HepG2 (cell line): ENCODE results near the gene CNNM1. TPM values are rescaled to one million over a fixed set of nuclear protein-coding genes. Genes with fewer than 3 reads are reported as not detected.

Source experiments
- BORCS8-MEF2B ChIP-seq: sonication (generic); formaldehyde crosslinking; IDR thresholded peaks from 2 replicates; pipeline ENCODE4 v1.8.0; 2022; ENCODE audit warnings: mild to moderate bottlenecking, missing genetic modification reagents
- FLYWCH1 ChIP-seq: sonication (generic); formaldehyde crosslinking; IDR thresholded peaks from 2 replicates; pipeline ENCODE4 v1.8.1; 2023; ENCODE audit warnings: mild to moderate bottlenecking, missing genetic modification reagents
- HDAC1 ChIP-seq: sonication (generic); formaldehyde crosslinking; IDR thresholded peaks from 2 replicates; pipeline ENCODE4 v1.5.1; 2020; ENCODE audit warnings: mild to moderate bottlenecking, missing genetic modification reagents
- HMGA1 ChIP-seq: sonication (generic); formaldehyde crosslinking; conservative IDR thresholded peaks from 2 replicates; pipeline ENCODE4 v1.4.0; 2020; ENCODE audit warnings: missing genetic modification reagents
- NFKBIZ ChIP-seq: IDR thresholded peaks from 2 replicates; pipeline ENCODE4 v1.6.1; 2018; ENCODE audit warnings: missing genetic modification reagents, missing compliant biosample characterization
- POLR2AphosphoS2 ChIP-seq: IDR thresholded peaks from 2 replicates; pipeline ENCODE4 v1.6.1; 2011; ENCODE audit warnings: low read depth, low read length, improper control_type of control experiment
- SAP130 ChIP-seq: IDR thresholded peaks from 2 replicates; pipeline ENCODE4 v1.6.1; 2016; ENCODE audit warnings: low read depth
- SETDB1 ChIP-seq: sonication (generic); formaldehyde crosslinking; IDR thresholded peaks from 2 replicates; pipeline ENCODE4 v1.5.1; 2020; ENCODE audit warnings: missing genetic modification reagents, mild to moderate bottlenecking, borderline replicate concordance
- SIX4 ChIP-seq: sonication (generic); formaldehyde crosslinking; IDR thresholded peaks from 2 replicates; pipeline ENCODE4 v1.4.0; 2020; ENCODE audit warnings: missing genetic modification reagents
- SOX13 ChIP-seq, 3 experiments: fragments of 450-650 bp in 1 of 3; sonication (generic) in 1 of 3; formaldehyde crosslinking in 1 of 3; IDR thresholded peaks in 2 of 3; conservative IDR thresholded peaks in 1 of 3; 2 replicates each; pipeline versions ENCODE4 v1.5.0 to v1.6.1; 2016 to 2020; ENCODE audit warnings: antibody characterized with exemption in 1 of 3, mild to moderate bottlenecking in 1 of 3, missing compliant biosample characterization in 1 of 3, missing genetic modification reagents in 1 of 3, moderate library complexity in 1 of 3
- TARDBP ChIP-seq: sonication (generic); formaldehyde crosslinking; IDR thresholded peaks from 2 replicates; pipeline ENCODE4 v1.8.0; 2022; ENCODE audit warnings: mild to moderate bottlenecking, missing genetic modification reagents
- TP53 ChIP-seq: sonication (generic); formaldehyde crosslinking; conservative IDR thresholded peaks from 2 replicates; pipeline ENCODE4 v1.4.0; 2020; ENCODE audit warnings: missing genetic modification reagents
- ZNF30 ChIP-seq: sonication (generic); formaldehyde crosslinking; IDR thresholded peaks from 2 replicates; pipeline ENCODE4 v1.5.0; 2020; ENCODE audit warnings: mild to moderate bottlenecking, missing genetic modification reagents
- ZNF558 ChIP-seq: sonication (generic); formaldehyde crosslinking; IDR thresholded peaks from 2 replicates; pipeline ENCODE4 v1.9.0; 2022; ENCODE audit warnings: mild to moderate bottlenecking, missing genetic modification reagents, borderline replicate concordance
- ZNF562 ChIP-seq: sonication (generic); formaldehyde crosslinking; IDR thresholded peaks from 2 replicates; pipeline ENCODE4 v1.8.0; 2022; ENCODE audit warnings: missing genetic modification reagents, borderline replicate concordance
- ZNF605 ChIP-seq: sonication (generic); formaldehyde crosslinking; IDR thresholded peaks from 2 replicates; pipeline ENCODE4 v1.8.0; 2022; ENCODE audit warnings: mild to moderate bottlenecking, missing genetic modification reagents
- ZNF644 ChIP-seq: IDR thresholded peaks from 2 replicates; pipeline ENCODE4 v1.6.1; 2016; ENCODE audit warnings: low read depth
- ZSCAN9 ChIP-seq: IDR thresholded peaks from 2 replicates; pipeline ENCODE4 v1.6.1; 2016; ENCODE audit warnings: borderline replicate concordance
- polyA plus RNA-seq, 8 experiments: library from polyadenylated mRNA; depleted of rRNA in 3 of 8; stranded (reverse) in 7 of 8; unstranded in 1 of 8; fragments of >200 nt; fragmentation: Illumina TruSeq in 4 of 8; extraction: Trizol in 4 of 8; gene quantifications; 2 replicates each; pipeline versions ENCODE4 v1.2.1 to v1.2.3, GENCODE V29; 2011 to 2016; ENCODE audit warnings: low read depth in 4 of 8, missing spikeins in 1 of 8, mixed read lengths in 1 of 8; ENCODE audit not compliant: insufficient read depth in 1 of 8
- total RNA-seq, 5 experiments: library from RNA; depleted of rRNA; stranded (reverse); fragments of >200 nt; fragmentation: Illumina TruSeq; extraction: Trizol; gene quantifications; 2 replicates each; pipeline ENCODE4 v1.2.3, GENCODE V29; 2016; ENCODE audit warnings: low read depth in 1 of 5
- TF ChIP-seq, protein P1 (sequence below): sonication (generic); formaldehyde crosslinking; IDR thresholded peaks from 2 replicates; pipeline ENCODE4 v1.8.0; 2022; ENCODE audit warnings: mild to moderate bottlenecking, missing genetic modification reagents
- TF ChIP-seq, protein P2 (sequence below): sonication (generic); formaldehyde crosslinking; IDR thresholded peaks from 2 replicates; pipeline ENCODE4 v1.4.0; 2020; ENCODE audit warnings: mild to moderate bottlenecking, missing genetic modification reagents, borderline replicate concordance
- TF ChIP-seq, protein P3 (sequence below): sonication (generic); formaldehyde crosslinking; IDR thresholded peaks from 2 replicates; pipeline ENCODE4 v1.4.0; 2020; ENCODE audit warnings: mild to moderate bottlenecking, missing genetic modification reagents
- TF ChIP-seq, protein P4 (sequence below): sonication (generic); formaldehyde crosslinking; IDR thresholded peaks from 2 replicates; pipeline ENCODE4 v1.5.1; 2020; ENCODE audit warnings: missing genetic modification reagents, mild to moderate bottlenecking, borderline replicate concordance
- TF ChIP-seq, protein P5 (sequence below), 2 experiments: fragments of 450-650 bp in 1 of 2; sonication (generic) in 1 of 2; formaldehyde crosslinking; IDR thresholded peaks; 2 replicates each; pipeline versions ENCODE4 v1.5.0 to v1.8.0; 2020 to 2022; ENCODE audit warnings: mild to moderate bottlenecking in 1 of 2, missing genetic modification reagents in 1 of 2

Gene CNNM1
- total and polyA plus RNA-seq, 2 of the 13 experiments (the other 11 are each of a cell fraction or from before 2014, with no cell fraction given), result 4.3 to 9.6 TPM

DNA sequence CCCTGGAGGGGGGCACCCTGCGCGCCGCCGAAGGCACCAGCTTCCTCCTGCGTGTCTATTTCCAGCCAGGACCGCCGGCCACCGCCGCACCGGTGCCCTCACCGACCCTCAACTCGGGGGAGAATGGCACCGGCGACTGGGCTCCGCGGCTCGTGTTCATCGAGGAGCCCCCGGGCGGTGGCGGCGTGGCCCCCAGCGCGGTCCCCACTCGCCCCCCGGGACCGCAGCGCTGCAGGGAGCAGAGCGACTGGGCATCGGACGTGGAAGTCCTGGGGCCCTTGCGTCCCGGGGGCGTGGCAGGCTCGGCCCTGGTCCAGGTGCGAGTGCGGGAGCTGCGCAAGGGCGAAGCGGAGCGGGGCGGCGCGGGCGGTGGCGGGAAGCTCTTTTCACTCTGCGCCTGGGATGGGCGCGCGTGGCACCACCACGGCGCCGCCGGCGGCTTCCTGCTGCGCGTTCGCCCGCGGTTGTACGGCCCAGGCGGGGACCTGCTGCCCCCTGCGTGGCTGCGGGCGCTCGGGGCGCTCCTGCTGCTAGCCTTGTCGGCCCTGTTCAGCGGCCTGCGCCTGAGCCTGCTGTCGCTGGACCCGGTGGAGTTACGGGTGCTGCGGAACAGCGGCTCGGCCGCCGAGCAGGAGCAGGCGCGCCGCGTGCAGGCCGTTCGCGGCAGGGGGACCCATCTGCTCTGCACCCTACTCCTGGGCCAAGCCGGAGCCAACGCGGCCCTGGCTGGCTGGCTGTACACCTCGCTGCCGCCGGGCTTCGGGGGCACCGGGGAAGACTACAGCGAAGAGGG lies 594 bp downstream of the CNNM1 start (continued):
- TF ChIP-seq, protein P1, sequence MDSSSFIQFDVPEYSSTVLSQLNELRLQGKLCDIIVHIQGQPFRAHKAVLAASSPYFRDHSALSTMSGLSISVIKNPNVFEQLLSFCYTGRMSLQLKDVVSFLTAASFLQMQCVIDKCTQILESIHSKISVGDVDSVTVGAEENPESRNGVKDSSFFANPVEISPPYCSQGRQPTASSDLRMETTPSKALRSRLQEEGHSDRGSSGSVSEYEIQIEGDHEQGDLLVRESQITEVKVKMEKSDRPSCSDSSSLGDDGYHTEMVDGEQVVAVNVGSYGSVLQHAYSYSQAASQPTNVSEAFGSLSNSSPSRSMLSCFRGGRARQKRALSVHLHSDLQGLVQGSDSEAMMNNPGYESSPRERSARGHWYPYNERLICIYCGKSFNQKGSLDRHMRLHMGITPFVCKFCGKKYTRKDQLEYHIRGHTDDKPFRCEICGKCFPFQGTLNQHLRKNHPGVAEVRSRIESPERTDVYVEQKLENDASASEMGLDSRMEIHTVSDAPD (CRISPR knock-in tag), result no peak
- TF ChIP-seq POLR2AphosphoS2, result no peak
- no peak for TF ChIP-seq ZNF644 (CRISPR knock-in tag)
- no peak for TF ChIP-seq FLYWCH1 (CRISPR knock-in tag)
- no peak for TF ChIP-seq SETDB1 (CRISPR knock-in tag)
- TF ChIP-seq HMGA1 (CRISPR knock-in tag), result no peak
- 0 out of 2 replicates have a peak, but pooled peaks have one; percentile 10 for TF ChIP-seq ZNF562 (CRISPR knock-in tag)
- TF ChIP-seq ZNF30 (CRISPR knock-in tag), result no peak
- peak; percentile 75; the same call in 1 of the 2 replicates for TF ChIP-seq ZNF558 (CRISPR knock-in tag)
- TF ChIP-seq ZNF605, result no peak
- TF ChIP-seq ZSCAN9 (CRISPR knock-in tag), result peak; percentile 5; the same call in 1 of the 2 replicates
- TF ChIP-seq HDAC1 (CRISPR knock-in tag), result peak; percentile 42; the same call in 1 of the 2 replicates
- TF ChIP-seq, protein P2, sequence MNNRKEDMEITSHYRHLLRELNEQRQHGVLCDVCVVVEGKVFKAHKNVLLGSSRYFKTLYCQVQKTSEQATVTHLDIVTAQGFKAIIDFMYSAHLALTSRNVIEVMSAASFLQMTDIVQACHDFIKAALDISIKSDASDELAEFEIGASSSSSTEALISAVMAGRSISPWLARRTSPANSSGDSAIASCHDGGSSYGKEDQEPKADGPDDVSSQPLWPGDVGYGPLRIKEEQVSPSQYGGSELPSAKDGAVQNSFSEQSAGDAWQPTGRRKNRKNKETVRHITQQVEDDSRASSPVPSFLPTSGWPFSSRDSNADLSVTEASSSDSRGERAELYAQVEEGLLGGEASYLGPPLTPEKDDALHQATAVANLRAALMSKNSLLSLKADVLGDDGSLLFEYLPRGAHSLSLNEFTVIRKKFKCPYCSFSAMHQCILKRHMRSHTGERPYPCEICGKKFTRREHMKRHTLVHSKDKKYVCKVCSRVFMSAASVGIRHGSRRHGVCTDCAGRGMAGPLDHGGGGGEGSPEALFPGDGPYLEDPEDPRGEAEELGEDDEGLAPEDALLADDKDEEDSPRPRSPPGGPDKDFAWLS (CRISPR knock-in tag), result peak; percentile 58; the same call in 1 of the 2 replicates
- TF ChIP-seq SIX4 (CRISPR knock-in tag), result no peak; the same call in 1 of the 2 replicates
- 0 out of 2 replicates have a peak, but pooled peaks have one; percentile 27 for TF ChIP-seq TP53 (CRISPR knock-in tag)
- peak; percentile 39; the same call in 1 of the 2 replicates for TF ChIP-seq TARDBP (CRISPR knock-in tag)
- TF ChIP-seq SAP130 (CRISPR knock-in tag), result peak; percentile 29; the same call in 1 of the 2 replicates
- no peak for TF ChIP-seq SOX13 (IDR thresholded peaks at IDR 0.05)
- TF ChIP-seq SOX13 (CRISPR knock-in tag; conservative IDR thresholded peaks at IDR 0.05 in 1 of 2, IDR thresholded peaks at IDR 0.05 in 1 of 2), result no peak
- TF ChIP-seq, protein P3, sequence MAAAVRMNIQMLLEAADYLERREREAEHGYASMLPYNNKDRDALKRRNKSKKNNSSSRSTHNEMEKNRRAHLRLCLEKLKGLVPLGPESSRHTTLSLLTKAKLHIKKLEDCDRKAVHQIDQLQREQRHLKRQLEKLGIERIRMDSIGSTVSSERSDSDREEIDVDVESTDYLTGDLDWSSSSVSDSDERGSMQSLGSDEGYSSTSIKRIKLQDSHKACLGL (CRISPR knock-in tag), result 0 out of 2 replicates have a peak, but pooled peaks have one; percentile 25
- no peak for TF ChIP-seq NFKBIZ (CRISPR knock-in tag)
- TF ChIP-seq BORCS8-MEF2B, result no peak
- TF ChIP-seq, protein P4, sequence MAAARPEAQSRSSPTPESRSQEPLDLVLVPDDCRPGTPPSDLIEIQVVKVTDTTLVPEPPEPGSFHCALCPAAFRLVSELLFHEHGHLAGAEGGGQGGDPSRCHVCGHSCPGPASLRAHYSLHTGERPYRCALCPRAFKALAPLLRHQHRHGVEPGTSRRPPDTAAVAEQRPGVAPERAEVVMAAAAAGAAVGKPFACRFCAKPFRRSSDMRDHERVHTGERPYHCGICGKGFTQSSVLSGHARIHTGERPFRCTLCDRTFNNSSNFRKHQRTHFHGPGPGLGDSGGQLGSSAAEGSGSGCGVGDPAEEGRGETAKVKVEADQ (CRISPR knock-in tag), result peak; percentile 20; the same call in 1 of the 2 replicates
- TF ChIP-seq, protein P5, sequence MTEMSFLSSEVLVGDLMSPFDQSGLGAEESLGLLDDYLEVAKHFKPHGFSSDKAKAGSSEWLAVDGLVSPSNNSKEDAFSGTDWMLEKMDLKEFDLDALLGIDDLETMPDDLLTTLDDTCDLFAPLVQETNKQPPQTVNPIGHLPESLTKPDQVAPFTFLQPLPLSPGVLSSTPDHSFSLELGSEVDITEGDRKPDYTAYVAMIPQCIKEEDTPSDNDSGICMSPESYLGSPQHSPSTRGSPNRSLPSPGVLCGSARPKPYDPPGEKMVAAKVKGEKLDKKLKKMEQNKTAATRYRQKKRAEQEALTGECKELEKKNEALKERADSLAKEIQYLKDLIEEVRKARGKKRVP (CRISPR knock-in tag; IDR thresholded peaks at IDR 0.05), result peak in 1 of 2 experiments; percentile 0; a peak in 1 of 4 replicates
